Endothelial cell of umbilical vein (primary cell): Measurements from ENCODE around the gene RBM4. TPM values are rescaled to one million over a fixed set of nuclear protein-coding genes. Genes with fewer than 3 reads are reported as not detected.

ENCODE experiments used
- BruUV-seq: library from RNA; stranded (reverse); fragments of 400-500 nt; replicated peaks from 2 replicates; lab custom pipeline; 2021; lab: Mats Ljungman, UMichigan
- CTCF ChIA-PET: fragments of 300-600, 350-600 bp; sonication (Branson Sonifier 250); formaldehyde crosslinking; loops from one replicate; lab custom pipeline; 2021; ENCODE audit warnings: antibody characterized with exemption, inconsistent platforms; lab: Charles Lee
- POLR2A ChIA-PET: fragments of 300-600, 350-600 bp; sonication (Branson Sonifier 250); formaldehyde crosslinking; loops from one replicate; lab custom pipeline; 2021; ENCODE audit warnings: antibody characterized with exemption, inconsistent platforms; lab: Charles Lee
- DNase-seq: peaks from one replicate; pipeline ENCODE4 v3.0.0-alpha.2; 2011; ENCODE audit warnings: low read depth, low spot score
- FAIRE-seq: peaks from 2 replicates; lab custom pipeline; 2011; peaks lifted over from hg19 to GRCh38; lab: Jason Lieb, UNC
- H2AFZ ChIP-seq: 2 replicates; pipeline ENCODE4 v1.6.0; 2012; ENCODE audit warnings: low read depth, low read length, control low read depth, inconsistent platforms
- H3K27ac ChIP-seq: 2 replicates; pipeline ENCODE4 v1.5.1; 2011; ENCODE audit warnings: low read depth, mild to moderate bottlenecking, control low read depth, low read length, moderate library complexity; ENCODE audit not compliant: insufficient read depth
- H3K27me3 ChIP-seq, 2 experiments: 2 replicates each; pipeline versions ENCODE4 v1.6.0 to v1.6.1; 2011; ENCODE audit warnings: low read length in 2 of 2, mixed read lengths in 1 of 2; ENCODE audit not compliant: control insufficient read depth in 2 of 2, insufficient read depth in 2 of 2
- H3K36me3 ChIP-seq, 2 experiments: 2 replicates in 1 of 2; 3 replicates in 1 of 2; pipeline ENCODE4 v1.5.1; 2011; ENCODE audit warnings: low read length in 2 of 2, mild to moderate bottlenecking in 1 of 2, moderate library complexity in 1 of 2; ENCODE audit not compliant: control insufficient read depth in 2 of 2, insufficient read depth in 2 of 2; ENCODE audit errors: extremely low read depth in 1 of 2
- H3K4me1 ChIP-seq: 3 replicates; pipeline ENCODE4 v1.5.1; 2011; ENCODE audit warnings: mild to moderate bottlenecking, low read length; ENCODE audit not compliant: control insufficient read depth, insufficient read depth; ENCODE audit errors: extremely low read depth
- H3K4me2 ChIP-seq: 2 replicates; pipeline ENCODE4 v1.6.1; 2011; ENCODE audit warnings: low read length, control low read depth, mixed read lengths; ENCODE audit not compliant: insufficient read depth
- H3K4me3 ChIP-seq, 3 experiments: fragments of 200-600 bp in 1 of 3; sonication (generic), shearing (Covaris generic) in 1 of 3; replicated peaks in 1 of 3; 2 replicates each; pipeline ENCODE4 v1.5.1; 2011 to 2016; ENCODE audit warnings: control low read depth in 3 of 3, low read length in 3 of 3, mild to moderate bottlenecking in 2 of 3, inconsistent platforms in 1 of 3, low read depth in 1 of 3, moderate library complexity in 1 of 3; ENCODE audit not compliant: insufficient read depth in 1 of 3
- H3K79me2 ChIP-seq: 2 replicates; pipeline ENCODE4 v1.6.0; 2012; ENCODE audit warnings: low read length, inconsistent platforms; ENCODE audit not compliant: control insufficient read depth, insufficient read depth
- H3K9ac ChIP-seq: replicated peaks from 2 replicates; pipeline ENCODE3; 2011; ENCODE audit warnings: low read length, control low read depth; ENCODE audit not compliant: insufficient read depth; ENCODE audit errors: extremely low read depth
- H3K9me1 ChIP-seq: replicated peaks from 3 replicates; pipeline ENCODE4 v1.6.0; 2011; ENCODE audit warnings: mild to moderate bottlenecking, low read length; ENCODE audit not compliant: control insufficient read depth, insufficient read depth; ENCODE audit errors: extremely low read depth
- H3K9me3 ChIP-seq: replicated peaks from 2 replicates; pipeline ENCODE4 v1.5.1; 2012; ENCODE audit warnings: low read length, inconsistent platforms; ENCODE audit not compliant: control insufficient read depth, insufficient read depth
- H4K20me1 ChIP-seq: replicated peaks from 2 replicates; pipeline ENCODE3; 2011; ENCODE audit warnings: mild to moderate bottlenecking, low read length; ENCODE audit not compliant: control insufficient read depth, insufficient read depth; ENCODE audit errors: extremely low read depth
- CTCF ChIP-seq, 2 donors: IDR thresholded peaks; 1 replicate in 1 of 2; 2 replicates in 1 of 2; pipeline ENCODE4 v1.5.1; 2011; ENCODE audit warnings: low read length in 2 of 2, mild to moderate bottlenecking in 2 of 2, moderate library complexity in 2 of 2, control low read depth in 1 of 2, inconsistent platforms in 1 of 2, low read depth in 1 of 2; ENCODE audit not compliant: insufficient read depth in 1 of 2; ENCODE audit errors: extremely low read depth in 1 of 2
- EZH2 ChIP-seq: IDR thresholded peaks from 2 replicates; pipeline ENCODE4 v1.6.1; 2012; ENCODE audit warnings: borderline replicate concordance, low read depth, mild to moderate bottlenecking, moderate library complexity, low read length, inconsistent platforms; ENCODE audit not compliant: severe bottlenecking
- FOS ChIP-seq: IDR thresholded peaks from 2 replicates; pipeline ENCODE4 v1.6.1; 2011; ENCODE audit warnings: mild to moderate bottlenecking, low read length, moderate library complexity, borderline replicate concordance; ENCODE audit not compliant: insufficient read depth
- GATA2 ChIP-seq: IDR thresholded peaks from 2 replicates; pipeline ENCODE4 v1.7.0; 2011; ENCODE audit warnings: low read depth, mild to moderate bottlenecking, moderate library complexity, mixed read lengths, low read length; ENCODE audit not compliant: insufficient read length, insufficient read depth
- JUN ChIP-seq: IDR thresholded peaks from 2 replicates; pipeline ENCODE4 v1.6.1; 2011; ENCODE audit warnings: borderline replicate concordance, low read depth; ENCODE audit not compliant: insufficient read length, insufficient read depth
- MAX ChIP-seq: IDR thresholded peaks from 2 replicates; pipeline ENCODE4 v1.6.1; 2011; ENCODE audit not compliant: insufficient read depth, insufficient read length
- MYC ChIP-seq: IDR thresholded peaks from one replicate; pipeline ENCODE4 v1.6.1; 2011; ENCODE audit warnings: mild to moderate bottlenecking, low read depth, low read length
- POLR2A ChIP-seq: IDR thresholded peaks from 2 replicates; pipeline ENCODE4 v1.6.1; 2012; ENCODE audit warnings: low read depth, mild to moderate bottlenecking, control low read depth, low read length
- POLR2AphosphoS5 ChIP-seq: IDR thresholded peaks from 2 replicates; pipeline ENCODE4 v1.6.1; 2012; ENCODE audit warnings: low read depth, mild to moderate bottlenecking, control low read depth, low read length, moderate library complexity; ENCODE audit not compliant: insufficient read depth
- dilution Hi-C: fragments of 300-500 bp; cut with MboI; formaldehyde crosslinking; loops from one replicate; pipeline ENCODE4 v1.15.0; 2019; ENCODE audit warnings: low sequenced_read_pairs; ENCODE audit not compliant: extremely low pct_ligation_motif_present
- intact Hi-C: fragments of 100-400 bp; cut with micrococcal nuclease; formaldehyde crosslinking; loops from one replicate; pipeline ENCODE4 v1.10.0; 2022
- polyA plus RNA-seq, 4 experiments: library from polyadenylated mRNA; depleted of rRNA in 3 of 4; stranded (reverse) in 3 of 4; unstranded in 1 of 4; fragments of >200 nt; gene quantifications; 2 replicates each; pipeline versions ENCODE4 v1.2.1 to v1.2.3, GENCODE V29; 2011 to 2012; ENCODE audit warnings: missing spikeins in 1 of 4
- total RNA-seq: library from RNA; stranded (reverse); gene quantifications from 2 replicates; pipeline ENCODE4 v1.2.3, GENCODE V29; 2021

Gene RBM4
- total and polyA plus RNA-seq, 2 donors (not counting 3 experiments of a cell fraction or from before 2014, with no cell fraction given), result 153 to 361 TPM

GRCh38 chr11:66631883-66632282 is 6.6 kb upstream of the RBM4 start:
- DNase-seq (no peak), FAIRE-seq (no peak)
- Histone ChIP-seq H3K79me2 (peaks cover 94% of the 10 kb centered on the region), H3K9me3 (no peaks in the 10 kb centered on the region), H3K4me1 (no peaks in the 10 kb centered on the region), H3K9ac (no peak overlapping the region), H3K27ac (no peak overlapping the region), H3K9me1 (no peaks in the 10 kb centered on the region), H2AFZ (no peak overlapping the region), H3K27me3 (no peaks in the 10 kb centered on the region), H4K20me1 (peaks cover 7% of the 10 kb centered on the region), H3K4me2 (no peak overlapping the region), H3K36me3 (peaks cover 20 to 31% of the 10 kb centered on the region in 2 experiments), H3K4me3 (no peak overlapping the region)
- no TSS peak for BruUV-seq
- ChIA-PET POLR2A (no interaction called here), CTCF (no interaction called here)
- intact Hi-C loops, result no loop called here
- dilution Hi-C loops, result no loop called here
- TF ChIP-seq EZH2, result no peak
- no peak for TF ChIP-seq MYC
- TF ChIP-seq POLR2A, result no peak
- no peak for TF ChIP-seq POLR2AphosphoS5
- TF ChIP-seq FOS, result no peak
- TF ChIP-seq JUN, result no peak
- TF ChIP-seq CTCF (IDR thresholded peaks at IDR 0.05; ENCODE audit: extremely low read depth in 1 of 2, insufficient read depth in 1 of 2, low read depth in 1 of 2, low read length in 2 of 2), result no peak
- TF ChIP-seq MAX, result no peak
- TF ChIP-seq GATA2, result no peak
